C4-2B (cell line): ENCODE results near the gene PPP5C.

Source experiments
- H3K27ac ChIP-seq: fragments of 450-650 bp; 2 replicates; pipeline ENCODE4 v1.5.1; 2017
- ZFX ChIP-seq: fragments of 450-650 bp; IDR thresholded peaks from 2 replicates; pipeline ENCODE4 v1.6.1; 2017
- TF ChIP-seq, protein P1 (sequence below): fragments of 450-650 bp; conservative IDR thresholded peaks from 2 replicates; pipeline ENCODE4 v1.5.1; 2017; ENCODE audit warnings: mild to moderate bottlenecking

PPP5C gene

DNA sequence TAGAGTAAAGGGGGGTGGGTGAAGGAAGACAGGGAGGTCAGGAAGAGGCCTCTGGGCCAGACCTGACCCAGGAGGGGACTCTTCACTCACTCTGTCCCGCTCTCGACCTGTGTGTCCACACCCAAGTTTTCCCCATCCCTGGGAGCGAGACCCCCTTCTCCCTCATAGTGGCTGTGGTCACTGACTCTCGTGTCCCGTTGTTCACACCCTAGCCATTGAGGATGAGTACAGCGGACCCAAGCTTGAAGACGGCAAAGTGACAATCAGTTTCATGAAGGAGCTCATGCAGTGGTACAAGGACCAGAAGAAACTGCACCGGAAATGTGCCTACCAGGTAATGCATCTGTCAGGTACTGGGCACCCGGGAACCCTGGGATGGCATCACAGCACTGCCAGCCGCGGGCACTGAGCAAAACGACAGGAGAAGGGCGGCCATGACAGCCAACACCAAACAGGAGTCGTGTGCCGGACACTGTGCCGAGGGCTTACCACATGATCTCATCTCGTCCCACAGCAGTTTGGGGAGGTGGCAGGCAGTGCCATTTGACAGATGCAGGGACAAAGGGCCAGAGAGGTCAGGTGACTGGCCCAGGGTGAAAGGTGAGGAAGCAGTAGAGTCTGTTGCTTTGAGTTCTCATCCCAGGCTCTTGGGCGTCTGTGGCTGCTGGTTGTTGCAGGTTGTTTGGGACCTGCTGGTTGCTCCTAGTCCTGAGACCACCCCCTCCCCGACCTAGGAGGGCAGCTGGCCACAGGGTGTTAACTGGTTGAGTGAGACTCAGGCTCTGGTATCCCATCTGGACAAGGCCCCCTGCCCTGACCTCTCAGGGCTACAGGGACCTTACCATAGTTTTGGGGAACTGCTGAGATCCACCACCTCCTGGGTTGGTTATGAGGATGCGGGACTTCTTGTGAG is 29.6 kb downstream of the PPP5C start:
- TF ChIP-seq, protein P1, sequence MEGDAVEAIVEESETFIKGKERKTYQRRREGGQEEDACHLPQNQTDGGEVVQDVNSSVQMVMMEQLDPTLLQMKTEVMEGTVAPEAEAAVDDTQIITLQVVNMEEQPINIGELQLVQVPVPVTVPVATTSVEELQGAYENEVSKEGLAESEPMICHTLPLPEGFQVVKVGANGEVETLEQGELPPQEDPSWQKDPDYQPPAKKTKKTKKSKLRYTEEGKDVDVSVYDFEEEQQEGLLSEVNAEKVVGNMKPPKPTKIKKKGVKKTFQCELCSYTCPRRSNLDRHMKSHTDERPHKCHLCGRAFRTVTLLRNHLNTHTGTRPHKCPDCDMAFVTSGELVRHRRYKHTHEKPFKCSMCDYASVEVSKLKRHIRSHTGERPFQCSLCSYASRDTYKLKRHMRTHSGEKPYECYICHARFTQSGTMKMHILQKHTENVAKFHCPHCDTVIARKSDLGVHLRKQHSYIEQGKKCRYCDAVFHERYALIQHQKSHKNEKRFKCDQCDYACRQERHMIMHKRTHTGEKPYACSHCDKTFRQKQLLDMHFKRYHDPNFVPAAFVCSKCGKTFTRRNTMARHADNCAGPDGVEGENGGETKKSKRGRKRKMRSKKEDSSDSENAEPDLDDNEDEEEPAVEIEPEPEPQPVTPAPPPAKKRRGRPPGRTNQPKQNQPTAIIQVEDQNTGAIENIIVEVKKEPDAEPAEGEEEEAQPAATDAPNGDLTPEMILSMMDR, result no peak
- TF ChIP-seq ZFX, result no peak
- no peak overlapping the region for H3K27ac ChIP-seq

DNA sequence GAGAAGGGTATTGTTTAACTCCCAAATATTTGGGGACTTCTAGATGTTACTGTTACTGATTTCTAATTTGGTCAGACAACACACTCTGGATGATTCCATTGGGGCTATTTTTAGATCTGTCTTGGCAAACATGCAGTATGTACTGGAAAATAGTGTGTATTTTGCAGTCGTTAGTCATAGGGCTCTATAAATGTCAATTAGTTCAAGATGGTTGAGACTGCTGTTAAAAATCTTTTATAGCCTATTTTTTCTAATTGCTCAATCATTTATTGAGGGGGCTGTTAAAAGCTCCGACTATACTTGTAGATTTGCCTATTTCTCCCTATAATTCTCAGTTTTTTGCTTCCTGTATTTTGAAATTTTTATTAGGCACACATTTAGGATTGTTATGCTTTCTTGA is 31.4 kb downstream of the PPP5C start:
- TF ChIP-seq ZFX, result no peak
- TF ChIP-seq, protein P1, result no peak
- no peak overlapping the region for H3K27ac ChIP-seq

DNA sequence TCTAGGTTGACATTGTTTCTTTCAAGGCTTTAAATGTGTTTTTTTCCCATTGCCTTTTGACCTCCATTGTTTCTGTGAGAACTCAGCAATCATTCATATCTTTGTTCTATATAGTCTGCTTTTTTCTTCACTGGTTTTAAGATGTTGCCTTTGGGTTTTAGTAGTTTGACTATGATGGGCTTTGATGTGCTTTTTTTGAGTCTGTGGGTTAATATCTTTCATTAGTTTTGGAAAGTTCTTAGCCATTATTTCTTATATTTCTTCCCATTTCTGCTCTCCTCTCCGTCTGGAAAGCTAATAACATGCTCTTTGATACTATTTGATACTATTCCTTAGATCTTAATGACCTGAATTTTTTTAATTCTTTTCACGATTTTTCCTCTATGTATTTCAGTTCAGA is 33.8 kb downstream of the PPP5C start:
- no peak overlapping the region for H3K27ac ChIP-seq
- TF ChIP-seq, protein P1, result no peak
- no peak for TF ChIP-seq ZFX

DNA sequence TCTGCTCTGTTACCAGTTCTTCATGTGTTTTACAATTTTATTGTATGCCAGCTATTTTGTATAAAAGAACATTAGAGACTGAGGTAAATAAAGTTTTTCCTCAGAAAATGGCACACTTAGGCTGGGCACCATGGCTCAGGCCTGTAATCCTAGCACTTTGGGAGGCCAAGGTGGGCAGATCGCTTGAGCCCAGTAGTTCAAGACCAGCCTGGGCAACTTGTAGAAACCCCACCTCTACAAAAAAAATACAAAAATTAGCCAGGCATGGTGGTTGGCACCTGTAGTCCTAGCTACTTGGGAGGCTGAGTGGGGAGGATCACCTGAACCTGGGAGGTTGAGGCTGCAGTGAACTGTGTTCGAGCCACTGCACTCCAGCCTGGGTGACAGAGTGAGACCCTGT is 34.5 kb downstream of the PPP5C start:
- TF ChIP-seq, protein P1, result no peak
- TF ChIP-seq ZFX, result no peak
- no peak overlapping the region for H3K27ac ChIP-seq

DNA sequence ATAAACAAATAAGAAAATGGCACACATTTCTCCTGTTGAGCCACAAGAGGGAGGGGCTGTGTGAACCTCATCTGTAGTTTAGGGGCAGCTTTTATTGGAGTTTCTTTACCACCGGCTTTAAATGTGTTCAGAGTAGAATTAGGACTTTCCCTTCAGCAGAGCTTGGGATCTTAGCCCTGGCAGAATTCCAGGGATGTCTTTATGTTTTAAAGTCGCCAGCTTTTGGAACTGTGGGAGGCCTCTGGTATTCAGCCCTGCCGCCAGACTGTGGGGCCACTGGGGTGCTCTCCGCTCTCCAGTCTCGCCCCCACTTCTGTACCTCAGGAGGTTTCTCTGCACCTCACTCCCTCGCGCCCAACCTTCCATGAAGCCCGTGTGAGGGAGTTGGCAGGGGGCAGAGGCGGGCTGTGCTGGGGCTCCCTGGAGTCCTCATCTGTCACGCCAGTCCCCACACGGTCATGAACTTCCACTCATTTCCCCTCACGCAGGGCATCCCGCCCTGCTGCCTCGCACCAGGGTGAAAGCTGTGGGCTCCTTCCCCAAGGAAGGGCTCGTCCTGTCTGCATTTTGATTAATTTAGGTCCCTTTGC is 35.0 kb downstream of the PPP5C start:
- no peak for TF ChIP-seq ZFX
- TF ChIP-seq, protein P1, result no peak
- H3K27ac ChIP-seq, result no peak overlapping the region

DNA sequence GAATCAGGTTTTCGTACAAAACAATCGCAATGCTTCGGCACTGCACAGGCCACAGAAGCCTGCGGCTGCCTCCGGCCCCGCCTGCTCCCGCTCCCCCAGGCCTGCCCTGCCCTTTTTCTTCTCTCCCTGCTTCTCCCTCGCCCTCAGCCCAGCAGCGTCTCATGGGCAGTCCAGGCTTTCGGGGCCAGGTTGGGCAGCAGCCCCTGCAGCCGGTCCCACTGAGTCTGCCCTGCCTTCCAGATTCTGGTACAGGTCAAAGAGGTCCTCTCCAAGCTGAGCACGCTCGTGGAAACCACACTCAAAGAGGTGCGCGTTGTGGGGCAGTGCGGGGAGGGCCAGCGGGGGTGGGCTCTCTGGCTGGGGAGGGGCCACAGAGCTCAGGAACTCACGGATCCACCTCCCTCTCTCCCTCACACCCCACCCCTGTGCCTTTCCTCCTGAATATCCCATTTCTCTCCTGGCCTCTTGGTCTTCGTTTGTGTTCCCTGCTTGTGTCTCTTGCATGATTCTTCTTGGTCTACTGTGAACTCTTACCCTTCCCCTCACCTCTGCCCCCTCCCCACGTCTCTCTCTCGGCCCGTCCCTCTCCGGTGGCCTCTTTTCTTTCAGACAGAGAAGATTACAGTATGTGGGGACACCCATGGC is 36.4 kb downstream of the PPP5C start:
- no peak overlapping the region for H3K27ac ChIP-seq
- TF ChIP-seq ZFX, result no peak
- TF ChIP-seq, protein P1, result no peak

DNA sequence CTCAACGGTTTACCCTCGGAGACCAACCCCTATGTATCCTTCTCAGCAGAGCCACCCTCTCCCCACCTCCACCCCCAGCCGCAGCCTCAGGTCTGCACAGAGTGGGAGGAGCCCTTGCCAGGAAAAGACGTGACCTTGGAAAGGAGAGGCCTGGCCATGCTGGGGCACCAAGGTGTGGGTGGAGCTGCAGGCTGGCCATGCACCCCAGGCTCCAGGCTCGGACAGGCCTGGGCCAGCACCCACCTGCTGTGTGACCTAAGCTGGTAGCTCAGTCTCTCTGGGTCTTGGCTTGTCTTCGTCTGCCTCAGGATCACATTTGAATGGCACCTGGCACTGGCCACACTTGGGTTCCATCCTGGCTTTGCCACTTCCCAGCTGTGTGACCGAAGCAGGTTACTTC is 37.0 kb downstream of the PPP5C start:
- TF ChIP-seq ZFX, result no peak
- TF ChIP-seq, protein P1, result no peak
- H3K27ac ChIP-seq, result no peak overlapping the region
